ENCODE results near the gene LRP1B.
"Not testable (repeated sequence)": the region's sequence is repeated elsewhere in the genome, so short reads cannot be mapped to it uniquely, and the experiment has no call there.

Gene LRP1B

DNA sequence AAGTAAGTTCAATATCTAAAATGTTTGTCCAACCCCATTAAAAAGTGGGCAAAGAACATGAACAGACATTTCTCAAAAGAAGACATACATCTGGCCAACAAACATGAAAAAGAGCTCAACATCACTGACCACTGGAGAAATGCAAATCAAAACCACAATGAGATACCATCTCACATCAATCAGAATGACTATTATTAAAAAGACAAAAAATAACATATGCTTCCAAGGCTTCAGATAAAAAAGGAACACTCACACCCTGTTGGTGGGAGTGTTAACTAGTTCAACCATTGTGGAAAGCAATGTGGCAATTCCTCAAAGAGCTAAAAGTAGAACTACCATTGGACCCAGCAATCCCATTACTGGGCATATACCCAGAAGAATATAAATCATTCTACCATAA, 931.1 kb downstream of the LRP1B start:
- TF ChIP-seq TAF1 (IDR thresholded peaks at IDR 0.05; ENCODE audit: borderline replicate concordance, low read depth, low read length), result no peak
- TF ChIP-seq POLR2A (IDR thresholded peaks at IDR 0.05; ENCODE audit: low read depth, low read length), result no peak
- TF ChIP-seq POLR2AphosphoS5 (IDR thresholded peaks at IDR 0.05; ENCODE audit: low read depth, low read length), result no peak
- DNase-seq (ENCODE audit: insufficient read length), result no peak
- no peak for FAIRE-seq

- DNase-seq (ENCODE audit: insufficient read length) (no peak), FAIRE-seq (no peak)
- no peak for TF ChIP-seq POLR2AphosphoS5 (IDR thresholded peaks at IDR 0.05; ENCODE audit: low read depth, low read length)
- TF ChIP-seq POLR2A (IDR thresholded peaks at IDR 0.05; ENCODE audit: low read depth, low read length), result no peak
- TF ChIP-seq TAF1 (IDR thresholded peaks at IDR 0.05; ENCODE audit: borderline replicate concordance, low read depth, low read length), result no peak
Observed at GRCh38 chr2:141195087-141195486, 935.7 kb downstream of the LRP1B start.

GRCh38 chr2:141187075-141187439, 943.8 kb downstream of the LRP1B start:
- TF ChIP-seq POLR2A (IDR thresholded peaks at IDR 0.05; ENCODE audit: low read depth, low read length), result no peak
- no peak for TF ChIP-seq POLR2AphosphoS5 (IDR thresholded peaks at IDR 0.05; ENCODE audit: low read depth, low read length)
- no peak for TF ChIP-seq TAF1 (IDR thresholded peaks at IDR 0.05; ENCODE audit: borderline replicate concordance, low read depth, low read length)
- DNase-seq (ENCODE audit: insufficient read length), result no peak
- no peak for FAIRE-seq

DNA sequence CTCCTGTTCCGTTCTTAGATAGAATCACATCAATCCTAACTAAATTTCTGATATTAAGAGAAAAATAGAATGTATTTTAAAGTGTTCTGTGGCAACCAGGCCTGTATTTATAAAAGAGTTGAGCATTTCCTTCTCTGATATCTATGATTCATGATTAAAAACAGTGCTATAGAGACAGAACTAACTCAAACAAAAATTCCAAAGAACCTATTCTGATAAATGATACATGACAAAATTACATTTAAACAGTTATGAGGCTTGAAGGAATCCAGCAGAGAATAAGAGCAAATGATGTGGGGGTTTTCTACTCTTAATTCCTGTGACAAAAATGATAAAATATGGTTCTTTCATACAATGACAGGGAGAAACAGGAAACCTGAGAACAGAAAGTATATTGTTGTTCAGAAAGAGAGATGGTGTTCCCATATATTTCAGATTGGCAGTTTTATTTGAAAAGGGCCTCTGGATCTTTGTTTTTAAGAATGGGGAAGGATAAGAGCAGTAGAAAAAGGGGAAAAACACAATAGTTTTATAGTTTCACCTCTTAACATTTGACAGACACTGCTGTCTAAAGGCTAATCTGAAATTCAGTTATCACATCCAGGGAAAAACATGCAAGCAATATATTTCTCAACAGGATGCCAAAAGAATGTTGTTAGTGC, 944.3 kb downstream of the LRP1B start:
- TF ChIP-seq POLR2AphosphoS5 (IDR thresholded peaks at IDR 0.05; ENCODE audit: low read depth, low read length), result no peak
- no peak for TF ChIP-seq POLR2A (IDR thresholded peaks at IDR 0.05; ENCODE audit: low read depth, low read length)
- TF ChIP-seq TAF1 (IDR thresholded peaks at IDR 0.05; ENCODE audit: borderline replicate concordance, low read depth, low read length), result no peak
- FAIRE-seq, result no peak
- no peak for DNase-seq (ENCODE audit: insufficient read length)

- DNase-seq (ENCODE audit: insufficient read length), result no peak
- TF ChIP-seq POLR2A (IDR thresholded peaks at IDR 0.05; ENCODE audit: low read depth, low read length) (no peak), TAF1 (IDR thresholded peaks at IDR 0.05; ENCODE audit: borderline replicate concordance, low read depth, low read length) (no peak), POLR2AphosphoS5 (IDR thresholded peaks at IDR 0.05; ENCODE audit: low read depth, low read length) (no peak)
- no peak for FAIRE-seq
Observed at GRCh38 chr2:141182246-141182645, 948.6 kb downstream of the LRP1B start.

DNA sequence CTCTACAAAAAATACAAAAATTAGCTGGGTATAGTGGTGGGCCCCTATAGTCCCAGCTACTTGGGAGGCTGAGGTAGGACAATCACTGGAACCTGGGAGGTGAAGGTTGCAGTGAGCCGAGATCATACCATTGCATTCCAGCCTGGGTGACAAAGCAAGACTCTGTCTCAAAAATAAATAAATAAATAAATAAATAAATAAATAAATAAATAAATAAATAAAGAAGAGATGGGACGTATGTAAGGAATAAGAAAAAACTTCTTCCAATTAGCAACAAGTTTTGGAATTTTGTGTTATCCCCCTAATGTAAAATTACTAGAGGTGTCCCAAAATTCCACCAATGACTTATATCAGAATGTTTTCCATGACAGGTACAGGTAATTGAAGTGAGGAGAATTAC, 961.7 kb downstream of the LRP1B start:
- DNase-seq (ENCODE audit: insufficient read length); FAIRE-seq: not testable (repeated sequence)

DNA sequence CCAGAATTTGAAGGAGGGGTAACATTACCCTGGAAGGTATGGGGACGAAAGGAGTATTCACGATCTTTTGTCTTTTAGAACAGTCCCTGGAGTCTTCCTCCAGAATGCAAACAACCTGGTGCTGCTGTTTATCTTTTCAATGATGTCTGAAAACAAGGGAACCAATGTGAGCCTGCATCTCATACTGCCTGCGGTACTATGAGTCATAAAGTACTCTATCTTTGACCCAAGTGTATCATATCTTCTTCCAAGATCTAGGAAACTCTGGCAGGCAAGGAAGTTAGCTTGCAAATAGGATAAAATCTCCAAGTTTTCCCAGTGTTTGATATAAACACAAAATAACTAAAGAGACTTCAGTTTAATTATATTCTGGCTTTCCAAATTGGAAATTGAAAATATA, 968.5 kb downstream of the LRP1B start:
- TF ChIP-seq POLR2A (IDR thresholded peaks at IDR 0.05; ENCODE audit: low read depth, low read length), result no peak
- no peak for DNase-seq (ENCODE audit: insufficient read length)
- no peak for FAIRE-seq

GRCh38 chr2:141151611-141152286, 979.1 kb downstream of the LRP1B start:
- no peak for FAIRE-seq
- no peak for TF ChIP-seq POLR2A (IDR thresholded peaks at IDR 0.05; ENCODE audit: low read depth, low read length)
- TF ChIP-seq TAF1 (IDR thresholded peaks at IDR 0.05; ENCODE audit: borderline replicate concordance, low read depth, low read length), result no peak
- TF ChIP-seq POLR2AphosphoS5 (IDR thresholded peaks at IDR 0.05; ENCODE audit: low read depth, low read length), result no peak
- DNase-seq (ENCODE audit: insufficient read length), result no peak

DNA sequence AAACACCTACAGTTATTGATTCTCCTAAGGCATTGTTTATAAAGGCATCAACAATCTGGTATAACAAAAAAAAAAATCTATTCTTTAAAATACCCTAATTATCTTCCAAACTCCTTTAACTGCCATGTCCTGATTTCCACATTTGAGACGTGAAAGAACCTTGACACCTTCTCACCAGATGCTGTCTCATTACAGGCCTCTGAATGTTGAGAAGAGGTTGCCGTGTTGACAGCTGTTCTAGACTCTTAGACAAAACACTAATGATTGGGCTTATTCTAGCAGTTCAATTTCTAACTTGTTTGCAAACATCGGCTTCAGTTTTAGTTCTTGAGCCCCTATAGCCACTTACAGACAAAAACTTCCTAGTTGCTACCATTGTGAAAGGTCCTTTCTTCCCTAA, 988.8 kb downstream of the LRP1B start:
- no peak for DNase-seq (ENCODE audit: insufficient read length)
- TF ChIP-seq POLR2AphosphoS5 (IDR thresholded peaks at IDR 0.05; ENCODE audit: low read depth, low read length) (no peak), POLR2A (IDR thresholded peaks at IDR 0.05; ENCODE audit: low read depth, low read length) (no peak), TAF1 (IDR thresholded peaks at IDR 0.05; ENCODE audit: borderline replicate concordance, low read depth, low read length) (no peak)

GRCh38 chr2:141137122-141137693, 993.6 kb downstream of the LRP1B start:
- FAIRE-seq (no peak), DNase-seq (ENCODE audit: insufficient read length) (no peak)
- no peak for TF ChIP-seq POLR2A (IDR thresholded peaks at IDR 0.05; ENCODE audit: low read depth, low read length)
- TF ChIP-seq TAF1 (IDR thresholded peaks at IDR 0.05; ENCODE audit: borderline replicate concordance, low read depth, low read length), result no peak
- TF ChIP-seq POLR2AphosphoS5 (IDR thresholded peaks at IDR 0.05; ENCODE audit: low read depth, low read length), result no peak

More for the DNA sequence above, 988.8 kb downstream of the LRP1B start:
- FAIRE-seq, result no peak

DNA sequence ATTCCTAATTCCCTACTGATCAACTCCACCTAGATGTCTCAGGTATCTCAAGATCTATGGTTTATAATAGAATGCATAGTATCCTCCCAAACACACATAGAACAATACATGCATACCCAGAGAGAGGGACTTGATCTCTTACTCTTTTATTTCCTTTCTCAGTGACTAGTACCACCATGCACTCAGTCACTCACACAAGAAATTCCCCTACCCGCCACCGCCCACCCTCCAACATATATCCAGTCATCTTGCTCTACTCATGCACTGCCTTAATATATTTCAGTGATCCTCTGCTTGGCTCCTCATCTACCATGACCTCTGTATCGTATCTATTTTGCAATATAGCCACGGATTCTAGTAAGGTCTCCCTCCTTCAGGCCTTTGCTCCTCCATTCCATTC, 996.9 kb downstream of the LRP1B start:
- no peak for TF ChIP-seq POLR2AphosphoS5 (IDR thresholded peaks at IDR 0.05; ENCODE audit: low read depth, low read length)
- DNase-seq (ENCODE audit: insufficient read length) (no peak), FAIRE-seq (no peak)

DNA sequence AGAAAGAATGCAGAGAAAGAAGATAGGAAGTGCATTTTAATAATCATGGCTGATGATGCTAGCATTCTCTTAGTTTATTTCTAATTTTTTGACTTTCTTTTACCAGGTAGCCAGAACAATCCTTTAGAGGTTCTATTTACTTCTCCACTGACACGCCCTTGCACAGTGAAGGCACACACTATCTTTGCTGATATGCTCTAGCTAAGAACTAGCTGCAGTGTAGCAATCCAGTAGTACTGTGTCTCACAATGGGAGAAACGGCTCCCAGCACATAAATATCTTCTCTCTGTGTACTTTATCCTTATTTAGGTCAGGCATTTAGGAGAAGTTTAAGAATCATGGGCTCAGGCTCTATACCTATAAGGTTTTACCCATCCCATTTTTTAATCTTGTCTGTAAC, 1005.4 kb downstream of the LRP1B start:
- DNase-seq (ENCODE audit: insufficient read length) (no peak), FAIRE-seq (no peak)
- no peak for TF ChIP-seq POLR2A (IDR thresholded peaks at IDR 0.05; ENCODE audit: low read depth, low read length)
- no peak for TF ChIP-seq TAF1 (IDR thresholded peaks at IDR 0.05; ENCODE audit: borderline replicate concordance, low read depth, low read length)
- TF ChIP-seq POLR2AphosphoS5 (IDR thresholded peaks at IDR 0.05; ENCODE audit: low read depth, low read length), result no peak
